Measurements from ENCODE around the gene SLC7A5. TPM values are rescaled to one million over a fixed set of nuclear protein-coding genes. Genes with fewer than 3 reads are reported as not detected.
"Not testable (repeated sequence)": the region's sequence is repeated elsewhere in the genome, so short reads cannot be mapped to it uniquely, and the experiment has no call there.

Gene SLC7A5
- total RNA-seq, 1 donor from 2014 or later, result 191 TPM

DNA sequence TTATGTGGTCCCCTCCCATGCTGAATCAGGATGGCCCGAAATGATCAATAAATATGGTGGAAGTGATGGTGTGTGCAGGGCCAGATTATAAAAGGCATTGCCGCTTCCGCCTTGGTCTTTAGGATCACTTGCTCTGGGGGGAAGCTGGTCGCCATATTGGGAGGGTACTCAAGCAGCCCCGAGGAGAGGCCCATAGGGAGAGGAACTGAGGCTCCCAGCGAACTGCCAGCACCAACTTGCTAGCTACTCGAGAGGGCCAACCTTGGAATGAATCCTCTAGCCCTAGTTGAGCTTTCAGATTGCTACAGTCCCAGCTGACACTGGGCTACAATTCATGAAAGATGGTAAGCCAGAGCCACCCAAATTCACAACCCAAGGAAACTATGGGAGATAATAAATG is 19.0 kb upstream of the SLC7A5 start:
- intact Hi-C loops (cut with micrococcal nuclease), result not testable (repeated sequence)

DNA sequence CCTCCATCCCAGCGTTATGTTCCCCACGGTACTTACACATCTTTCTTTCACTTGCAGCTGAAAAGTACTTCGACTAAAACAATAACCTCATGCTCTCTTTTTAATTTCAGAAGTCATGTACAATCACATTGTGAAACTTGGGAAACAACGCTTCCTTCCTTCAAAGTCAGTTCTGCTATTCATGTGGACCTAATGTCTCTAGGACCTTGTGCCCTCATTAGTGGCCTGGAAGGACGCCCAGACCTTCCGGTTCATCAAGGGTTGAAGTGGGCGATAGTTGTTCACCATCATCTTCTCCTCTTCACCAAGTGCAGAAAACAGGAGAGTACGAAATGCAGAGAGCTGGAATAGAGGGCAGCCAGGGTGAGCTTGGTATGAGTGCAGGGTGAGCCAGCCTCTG is 18.6 kb upstream of the SLC7A5 start:
- intact Hi-C loops (cut with micrococcal nuclease), result not testable (repeated sequence)

- intact Hi-C loops (cut with micrococcal nuclease), result not testable (repeated sequence)
These were observed 16.2 kb upstream of the SLC7A5 start for GRCh38 chr16:87885371-87885967.

- intact Hi-C loops (cut with micrococcal nuclease), result no loop called here
These were observed 13.2 kb upstream of the SLC7A5 start for GRCh38 chr16:87882436-87883019.

DNA sequence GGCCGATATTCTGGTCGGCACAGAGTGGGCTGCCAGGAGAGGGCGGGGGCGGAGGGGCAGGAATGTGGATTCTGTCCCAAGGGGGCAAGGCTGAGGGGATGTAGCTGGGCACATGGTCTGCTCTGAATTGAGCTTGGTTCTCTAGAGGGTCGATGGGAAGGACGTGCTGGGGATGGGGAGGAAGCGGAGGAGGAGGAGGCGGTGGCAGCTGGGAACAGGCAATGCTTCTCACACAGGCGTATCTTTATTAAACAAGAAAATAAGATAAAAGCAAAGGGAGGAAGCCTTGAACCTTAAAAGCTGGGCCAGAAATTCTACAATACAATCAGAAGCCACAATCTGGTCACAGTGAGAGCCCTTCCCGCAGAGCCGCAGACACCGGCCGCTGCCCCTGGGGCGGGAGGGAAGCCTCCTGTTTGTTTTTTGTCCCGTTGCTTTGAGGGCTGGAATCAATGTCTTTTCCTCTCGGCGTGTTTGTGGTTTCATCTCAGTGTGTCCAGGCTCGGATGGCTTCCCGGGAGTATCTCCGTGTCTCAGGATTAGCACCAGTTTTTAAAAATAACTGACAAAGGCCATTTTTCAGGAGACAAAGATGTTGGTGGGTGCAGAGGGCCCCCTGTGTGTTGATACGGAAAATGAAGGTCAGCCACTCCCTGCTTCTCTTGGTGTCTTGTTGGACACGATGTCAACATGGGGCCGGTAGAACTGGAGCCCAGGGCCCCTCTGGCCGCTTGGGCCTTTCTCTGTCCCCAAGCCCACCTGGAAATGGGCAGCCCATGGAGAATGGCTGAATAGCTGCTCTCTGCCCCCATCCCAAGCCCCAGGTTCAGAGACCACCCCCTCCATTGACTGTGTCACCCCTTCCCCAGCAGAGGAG is 12.3 kb upstream of the SLC7A5 start:
- intact Hi-C loops (cut with micrococcal nuclease), result no loop called here

- intact Hi-C loops (cut with micrococcal nuclease), result no loop called here
These were observed 10.9 kb upstream of the SLC7A5 start for GRCh38 chr16:87880117-87880696.

- intact Hi-C loops (cut with micrococcal nuclease), result not testable (repeated sequence)
These were observed 10.2 kb upstream of the SLC7A5 start for GRCh38 chr16:87879411-87880013.

- intact Hi-C loops (cut with micrococcal nuclease), result no loop called here
These were observed 9.4 kb upstream of the SLC7A5 start for GRCh38 chr16:87878704-87879103.

- intact Hi-C loops (cut with micrococcal nuclease), result no loop called here
These were observed 8.7 kb upstream of the SLC7A5 start for GRCh38 chr16:87877942-87878507.

DNA sequence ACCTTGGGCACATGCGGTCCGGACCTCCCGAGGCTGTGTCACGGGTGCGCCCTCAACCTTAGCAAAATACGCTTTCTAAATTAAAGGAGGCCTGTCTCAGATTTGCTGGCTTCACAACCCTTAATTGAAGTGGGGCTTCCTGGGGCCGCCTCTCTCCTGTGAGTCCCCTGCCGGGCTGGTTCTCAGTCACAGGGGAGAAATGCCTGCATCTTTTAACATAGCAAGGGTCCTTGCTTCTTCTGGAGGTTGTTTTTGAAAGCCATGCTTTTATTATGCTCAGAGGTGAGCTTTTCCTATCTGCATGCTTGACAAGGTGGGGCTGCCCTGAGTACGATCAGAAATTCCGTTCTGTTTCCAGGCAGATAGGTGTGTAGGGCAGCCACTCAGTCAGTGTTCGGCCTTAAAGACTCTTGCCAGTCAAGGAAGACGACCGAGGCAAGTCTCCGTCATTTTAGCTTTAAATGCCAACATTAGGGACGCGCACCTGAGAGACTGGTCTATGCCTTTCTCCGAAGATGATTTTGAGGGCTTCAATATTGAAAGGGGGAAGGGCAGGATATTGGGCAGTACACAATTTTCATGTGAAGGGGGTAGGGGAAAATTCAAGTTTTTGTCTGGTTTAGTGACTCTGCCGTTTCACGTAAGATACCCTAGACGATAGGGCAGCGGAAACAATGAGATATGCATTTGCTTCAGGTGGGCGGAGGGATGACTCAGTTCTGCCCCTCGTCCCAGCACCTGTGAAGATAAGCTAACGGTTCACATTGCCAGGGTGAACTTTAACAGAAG is 5.5 kb upstream of the SLC7A5 start:
- intact Hi-C loops (cut with micrococcal nuclease), result loop anchor here (1.0 to 2.0 kb wide), 3 partner anchors 20 to 486 kb away; no protein-coding TSS in a partner anchor

GRCh38 chr16:87870418-87871291 is 1.3 kb upstream of the SLC7A5 start:
- intact Hi-C loops (cut with micrococcal nuclease), result loop anchor here (1.0 kb wide), 6 partner anchors 20 to 320 kb away; no protein-coding TSS in a partner anchor

DNA sequence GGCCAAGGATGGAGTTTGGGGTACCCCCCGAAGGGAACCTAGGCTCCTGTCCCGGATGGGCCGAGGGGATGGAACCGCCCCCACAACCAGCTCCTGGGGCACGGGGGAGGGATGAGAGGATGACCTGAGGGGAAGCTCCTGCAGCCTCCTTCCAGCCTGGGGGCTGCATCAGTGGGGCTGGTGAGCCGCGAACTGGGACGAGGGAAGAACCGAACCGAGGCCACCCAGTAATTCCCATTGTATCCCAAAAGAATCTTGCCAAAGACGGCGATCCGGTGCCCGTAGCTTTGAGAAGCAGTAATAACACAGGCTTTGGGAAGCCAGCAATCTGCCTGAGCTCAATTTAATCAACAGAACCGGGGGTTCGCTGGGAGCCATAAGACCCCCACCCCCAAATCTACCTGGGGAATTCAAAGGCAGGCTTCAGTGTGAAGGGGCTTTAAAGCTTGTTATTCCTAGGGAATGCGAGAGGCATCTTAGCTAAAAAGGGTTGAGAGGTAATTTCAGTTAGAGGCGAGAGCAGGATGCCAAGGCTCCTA is 641 bp upstream of the SLC7A5 start:
- intact Hi-C loops (cut with micrococcal nuclease), result loop anchor here (2.0 kb wide), 1 partner anchor 583 kb away; the partner anchor contains the start of gene ZFPM1

DNA sequence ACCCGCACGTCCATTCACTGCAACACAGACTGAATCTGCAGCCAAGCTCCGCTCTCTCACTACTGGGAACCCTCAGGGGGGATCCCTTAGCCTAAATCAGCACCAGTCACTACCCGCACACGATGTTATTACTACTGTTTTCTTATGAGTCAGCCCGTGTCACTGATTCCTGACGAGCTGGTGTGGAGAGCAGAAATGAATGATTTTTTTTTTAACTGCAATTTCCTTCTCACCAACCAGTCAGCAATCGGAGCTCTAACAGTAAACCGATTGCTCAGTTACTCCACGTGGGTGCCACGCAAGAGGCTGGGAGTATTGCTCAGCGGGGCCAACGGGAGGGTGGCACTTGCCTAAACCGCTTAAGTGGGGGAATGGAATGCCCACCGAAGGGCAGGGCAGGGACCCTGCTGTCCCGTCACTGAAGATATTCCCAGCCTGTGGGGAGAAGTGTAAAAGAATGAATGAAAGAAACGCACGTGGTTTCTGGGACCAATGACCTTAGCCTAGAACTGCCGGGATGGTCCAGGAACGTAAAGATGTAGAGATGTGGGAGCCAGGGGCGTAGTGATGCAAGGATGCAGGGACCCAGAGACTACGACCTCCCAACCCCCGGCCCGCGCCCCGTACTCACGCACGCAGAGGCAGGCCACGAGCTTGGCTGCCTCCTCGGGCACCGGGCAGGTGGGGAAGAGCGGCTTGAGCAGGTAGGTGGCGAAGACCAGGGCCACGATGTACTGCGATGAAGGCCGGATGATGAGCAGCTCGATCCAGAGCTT is 865 bp downstream of the SLC7A5 start:
- intact Hi-C loops (cut with micrococcal nuclease), result loop anchor here (1.0 to 2.0 kb wide), 2 partner anchors 83 to 584 kb away; partner anchors contain the start of genes BANP and ZFPM1

GRCh38 chr16:87865902-87866555 is 3.3 kb downstream of the SLC7A5 start:
- intact Hi-C loops (cut with micrococcal nuclease), result loop anchor here (1.0 kb wide), 1 partner anchor 13 kb away; no protein-coding TSS in a partner anchor

GRCh38 chr16:87864331-87864989 is 4.8 kb downstream of the SLC7A5 start:
- intact Hi-C loops (cut with micrococcal nuclease), result no loop called here

DNA sequence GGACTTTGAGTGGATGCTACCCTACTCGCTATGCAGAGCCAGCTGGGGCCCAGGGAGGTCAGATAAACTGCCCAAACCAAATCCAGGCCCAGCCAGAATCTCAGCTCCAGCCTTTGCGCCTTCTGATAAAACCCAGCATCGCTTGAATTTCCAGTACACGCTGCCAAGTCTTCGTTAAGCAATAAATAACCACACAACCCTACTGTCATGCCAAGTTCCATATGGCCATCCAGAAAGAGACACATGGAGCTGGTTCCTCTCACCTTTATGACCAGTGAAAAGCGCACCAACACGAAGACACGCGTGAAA is 6.0 kb downstream of the SLC7A5 start:
- intact Hi-C loops (cut with micrococcal nuclease), result not testable (repeated sequence)

All from T-helper 1 cell treated with Interleukin-12 subunit alpha and Interleukin-12 subunit beta and Interleukin-4 antibody, amounts not matched to agents 30 ng/mL and 1 ng/mL, for 36 hours (primary cell).